Endodermal cell (in vitro differentiated cells): ENCODE results near the gene NEURL3. TPM values are rescaled to one million over a fixed set of nuclear protein-coding genes. Genes with fewer than 3 reads are reported as not detected.

Experiments
- DNase-seq: peaks from one replicate; pipeline ENCODE4 v3.0.0-alpha.2; 2017
- H3K27ac ChIP-seq: 2 replicates; pipeline ENCODE4 v1.5.1; 2013; ENCODE audit warnings: mild to moderate bottlenecking, low read depth, low read length, moderate library complexity
- H3K27me3 ChIP-seq: 2 replicates; pipeline ENCODE4 v1.6.1; 2013; ENCODE audit warnings: mild to moderate bottlenecking, low read length, moderate library complexity; ENCODE audit not compliant: insufficient read depth, control insufficient read depth, poor library complexity, severe bottlenecking
- H3K36me3 ChIP-seq: 2 replicates; pipeline ENCODE4 v1.7.0; 2013; ENCODE audit warnings: mild to moderate bottlenecking, low read length, moderate library complexity; ENCODE audit not compliant: control insufficient read depth, insufficient read depth
- H3K4me1 ChIP-seq: one replicate; pipeline ENCODE4 v1.7.0; 2013; ENCODE audit warnings: low read length; ENCODE audit not compliant: control insufficient read depth, insufficient read depth
- H3K4me3 ChIP-seq: 2 replicates; pipeline ENCODE4 v1.5.1; 2013; ENCODE audit warnings: mild to moderate bottlenecking, low read length, moderate library complexity
- H3K9ac ChIP-seq: 2 replicates; pipeline ENCODE4 v1.6.1; 2013; ENCODE audit warnings: mild to moderate bottlenecking, low read length, moderate library complexity; ENCODE audit not compliant: poor library complexity, severe bottlenecking; ENCODE audit errors: extremely low read depth
- H3K9me3 ChIP-seq: 2 replicates; pipeline ENCODE4 v1.6.1; 2013; ENCODE audit warnings: mild to moderate bottlenecking, low read length, moderate library complexity; ENCODE audit not compliant: control insufficient read depth
- H3K27ac Mint-ChIP-seq: 2 replicates; pipeline ENCODE4 v1.8.0; 2020; ENCODE audit warnings: mixed read lengths
- H3K27me3 Mint-ChIP-seq: 2 replicates; pipeline ENCODE4 v1.8.0; 2021; ENCODE audit warnings: mild to moderate bottlenecking, mixed read lengths; ENCODE audit not compliant: insufficient read depth
- H3K36me3 Mint-ChIP-seq: 2 replicates; pipeline ENCODE4 v1.8.0; 2020; ENCODE audit warnings: low read depth, mixed read lengths
- H3K4me1 Mint-ChIP-seq: 2 replicates; pipeline ENCODE4 v1.8.0; 2020; ENCODE audit warnings: mixed read lengths
- H3K4me3 Mint-ChIP-seq: 2 replicates; pipeline ENCODE4 v1.8.0; 2020; ENCODE audit warnings: mild to moderate bottlenecking, moderate library complexity, mixed read lengths
- H3K9me3 Mint-ChIP-seq: 2 replicates; pipeline ENCODE4 v1.8.0; 2020; ENCODE audit warnings: mild to moderate bottlenecking, mixed read lengths
- CTCF ChIP-seq: fragments of 200-600 bp; sonication (generic); conservative IDR thresholded peaks from 2 replicates; pipeline ENCODE4 v1.5.0; 2021; ENCODE audit warnings: antibody characterized with exemption, mild to moderate bottlenecking
- WGBS, 2 experiments: methylation state at CpG; one replicate each; pipeline versions ENCODE4 v1.1.5 to v1.1.7; 2013; ENCODE audit warnings: missing lambda C conversion rate in 2 of 2, mixed read lengths in 1 of 2; ENCODE audit not compliant: insufficient coverage in 1 of 2, insufficient read length in 1 of 2; 5-methylcytosine and 5-hydroxymethylcytosine counted together
- total RNA-seq, 2 donors: library from RNA; stranded (reverse); fragmentation: NEBNext Ultra II Directional in 1 of 2; extraction: Animal tissue kit (Norgen Biotek cat#: 25700) in 1 of 2; gene quantifications; 2 replicates in 1 of 2; 3 replicates in 1 of 2; pipeline ENCODE4 v1.2.1, GENCODE V29; 2021

Gene NEURL3
- total RNA-seq, 2 donors from 2014 or later, result not detected

DNA sequence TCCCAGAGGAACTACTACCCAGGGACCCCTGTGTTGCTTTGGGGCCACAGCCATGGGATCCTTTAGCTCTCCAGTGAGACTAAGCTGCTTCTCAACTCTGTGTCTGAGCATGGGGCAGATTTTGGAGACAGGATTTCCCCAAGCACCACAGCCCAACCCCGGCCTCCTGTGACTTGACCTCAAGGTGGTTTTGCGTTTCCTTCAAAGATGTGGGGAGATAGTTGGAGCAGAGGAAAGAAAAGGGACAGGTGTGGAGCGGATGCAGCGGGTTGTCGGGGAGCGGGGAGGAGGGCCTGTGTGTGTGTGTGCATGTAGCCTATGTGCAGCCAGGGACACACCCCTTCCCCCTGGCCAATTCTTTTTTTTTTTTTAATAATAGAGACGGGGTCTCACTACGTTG is 41.6 kb upstream of the NEURL3 start:
- Histone ChIP-seq H3K4me3 (no peak overlapping the region), H3K9me3 (peaks cover 7% of the 10 kb centered on the region), H3K9ac (no peak overlapping the region), H3K36me3 (no peaks in the 10 kb centered on the region), H3K27ac (no peak overlapping the region), H3K27me3 (no peaks in the 10 kb centered on the region), H3K4me1 (no peaks in the 10 kb centered on the region)
- DNase-seq, result no peak
- Mint-ChIP-seq H3K4me3 (no peak overlapping the region), H3K36me3 (peaks cover 1% of the 10 kb centered on the region), H3K27ac (no peak overlapping the region), H3K9me3 (peaks cover 2% of the 10 kb centered on the region), H3K27me3 (no peaks in the 10 kb centered on the region), H3K4me1 (no peaks in the 10 kb centered on the region)
- WGBS, 2 experiments, result 93 to 100% methylated on average over 1 to 8 of the region's 8 CpGs
- TF ChIP-seq CTCF, result no peak

DNA sequence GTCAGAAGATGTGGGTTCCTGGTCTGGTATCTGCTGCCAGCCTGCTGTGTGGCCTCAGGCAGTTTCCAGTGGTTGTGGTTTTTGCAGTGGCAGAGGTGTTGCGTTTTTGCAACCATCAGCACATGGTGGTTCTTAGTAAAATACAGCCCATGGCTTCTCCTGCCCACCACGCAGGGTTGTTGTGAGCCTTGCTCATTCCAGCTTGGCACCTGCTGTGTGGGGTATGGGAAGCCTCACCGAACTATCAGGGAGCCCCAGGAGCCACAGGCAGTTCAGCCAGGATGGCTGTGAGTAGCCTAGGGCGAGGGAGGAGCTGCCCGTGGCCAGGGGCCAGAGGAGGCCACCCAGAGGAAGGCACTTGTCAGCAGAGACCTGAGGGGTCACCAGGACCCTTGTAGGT is 41.2 kb upstream of the NEURL3 start:
- Histone ChIP-seq H3K4me1 (no peaks in the 10 kb centered on the region), H3K36me3 (no peaks in the 10 kb centered on the region), H3K27me3 (no peaks in the 10 kb centered on the region), H3K9me3 (peaks cover 7% of the 10 kb centered on the region), H3K4me3 (no peak overlapping the region), H3K27ac (no peak overlapping the region), H3K9ac (no peak overlapping the region)
- no peak for TF ChIP-seq CTCF
- no peak overlapping the region for H3K27ac Mint-ChIP-seq
- H3K4me1 Mint-ChIP-seq, result no peaks in the 10 kb centered on the region
- peak; percentile 38 for DNase-seq
- peaks cover 2% of the 10 kb centered on the region for H3K9me3 Mint-ChIP-seq
- H3K36me3 Mint-ChIP-seq, result peaks cover 1% of the 10 kb centered on the region
- WGBS, 2 experiments, result 83 to 85% methylated on average over 4 to 5 of the region's 5 CpGs
- H3K27me3 Mint-ChIP-seq, result no peaks in the 10 kb centered on the region
- H3K4me3 Mint-ChIP-seq, result no peak overlapping the region

DNA sequence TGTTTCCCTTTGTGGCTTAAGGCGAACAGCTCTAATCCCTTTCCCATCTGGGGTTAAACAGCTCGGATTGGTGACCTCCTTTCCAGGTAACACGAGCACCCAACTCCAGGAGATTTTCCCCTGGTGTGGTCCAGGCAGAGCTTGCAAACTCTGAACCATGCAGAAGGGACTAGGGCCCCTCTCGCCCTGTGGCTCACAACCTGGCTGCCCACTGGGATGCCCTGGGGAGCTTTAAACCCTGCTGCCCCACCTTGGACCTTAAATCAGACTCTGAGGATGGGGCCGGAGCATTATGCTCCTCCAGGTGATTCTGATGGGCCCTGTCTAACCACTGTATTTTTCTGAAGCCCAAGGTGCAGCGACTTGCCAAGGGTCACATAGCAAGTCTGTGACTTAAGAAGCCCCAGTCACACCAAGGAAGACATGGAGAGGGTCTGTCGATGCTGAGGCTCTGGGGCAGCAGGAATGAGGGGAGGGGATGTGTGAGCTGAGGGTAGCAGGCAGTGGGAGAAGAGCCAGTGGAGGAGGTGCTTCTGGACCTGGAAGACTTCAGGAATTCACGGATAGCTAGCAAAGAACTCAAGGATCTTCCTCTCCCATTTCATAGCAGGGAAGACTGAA is 37.3 kb upstream of the NEURL3 start:
- H3K9ac ChIP-seq, result no peak overlapping the region
- Mint-ChIP-seq H3K27ac (no peak overlapping the region), H3K4me1 (peaks cover 22% of the 10 kb centered on the region), H3K27me3 (peaks cover 15% of the 10 kb centered on the region), H3K4me3 (no peak overlapping the region), H3K36me3 (no peaks in the 10 kb centered on the region), H3K9me3 (peaks cover 2% of the 10 kb centered on the region)
- peaks cover 18% of the 10 kb centered on the region for H3K27me3 ChIP-seq
- 87 to 89% methylated on average over 5 to 8 of the region's 8 CpGs for WGBS, 2 experiments
- H3K4me1 ChIP-seq, result no peaks in the 10 kb centered on the region
- TF ChIP-seq CTCF, result no peak
- peak; percentile 35 for DNase-seq
- peaks cover 7% of the 10 kb centered on the region for H3K9me3 ChIP-seq
- H3K4me3 ChIP-seq, result no peak overlapping the region
- H3K36me3 ChIP-seq, result no peaks in the 10 kb centered on the region
- no peak overlapping the region for H3K27ac ChIP-seq
